Stimulated activated memory B cell treated with anti-CD40 and anti-IgM and Interleukin-4, amounts not matched to agents 10 μg/mL and 1 μg/mL and 100 μg/mL, for 72 hours (primary cell): ENCODE results near the gene CHST8.

ENCODE experiments used
- ATAC-seq: fragments of 150-1000 bp; cut with Tn5 transposase; 2 replicates; pipeline ENCODE4 v1.10.0; 2021
- H3K27ac Mint-ChIP-seq: one replicate; pipeline ENCODE4 v1.8.0; 2022; ENCODE audit warnings: mild to moderate bottlenecking, mixed read lengths
- H3K27me3 Mint-ChIP-seq: one replicate; pipeline ENCODE4 v1.8.0; 2022; ENCODE audit warnings: mixed read lengths
- H3K36me3 Mint-ChIP-seq: one replicate; pipeline ENCODE4 v1.8.0; 2022; ENCODE audit warnings: mixed read lengths
- H3K4me1 Mint-ChIP-seq: one replicate; pipeline ENCODE4 v1.8.0; 2022; ENCODE audit warnings: mixed read lengths
- H3K4me3 Mint-ChIP-seq: one replicate; pipeline ENCODE4 v1.8.0; 2022; ENCODE audit warnings: mild to moderate bottlenecking, moderate library complexity, mixed read lengths
- H3K9me3 Mint-ChIP-seq: one replicate; pipeline ENCODE4 v1.8.0; 2022; ENCODE audit warnings: mixed read lengths

The CHST8 gene

GRCh38 chr19:33717878-33718277, 96.1 kb downstream of the CHST8 start:
- Mint-ChIP-seq H3K36me3 (no peaks in the 10 kb centered on the region), H3K9me3 (peaks cover 23% of the 10 kb centered on the region), H3K4me1 (no peaks in the 10 kb centered on the region), H3K4me3 (no peak overlapping the region), H3K27me3 (peaks cover 13% of the 10 kb centered on the region), H3K27ac (no peak overlapping the region)
- ATAC-seq: no peak

GRCh38 chr19:33718651-33719254, 97.0 kb downstream of the CHST8 start:
- Mint-ChIP-seq H3K27ac (no peak overlapping the region), H3K4me1 (no peaks in the 10 kb centered on the region), H3K36me3 (no peaks in the 10 kb centered on the region), H3K9me3 (peaks cover 26% of the 10 kb centered on the region), H3K4me3 (no peak overlapping the region), H3K27me3 (peaks cover 13% of the 10 kb centered on the region)
- no peak for ATAC-seq

GRCh38 chr19:33719366-33720154, 97.8 kb downstream of the CHST8 start:
- no peak for ATAC-seq
- no peaks in the 10 kb centered on the region for H3K36me3 Mint-ChIP-seq
- no peak overlapping the region for H3K27ac Mint-ChIP-seq
- H3K27me3 Mint-ChIP-seq: peaks cover 15% of the 10 kb centered on the region
- H3K4me1 Mint-ChIP-seq: no peaks in the 10 kb centered on the region
- peaks cover 25% of the 10 kb centered on the region for H3K9me3 Mint-ChIP-seq
- H3K4me3 Mint-ChIP-seq: no peak overlapping the region

- Mint-ChIP-seq H3K27me3 (peaks cover 20% of the 10 kb centered on the region), H3K27ac (no peak overlapping the region), H3K9me3 (peaks cover 19% of the 10 kb centered on the region), H3K4me3 (no peak overlapping the region), H3K36me3 (no peaks in the 10 kb centered on the region), H3K4me1 (no peaks in the 10 kb centered on the region)
- no peak for ATAC-seq
Measured at GRCh38 chr19:33720155-33720493, 98.4 kb downstream of the CHST8 start.

DNA sequence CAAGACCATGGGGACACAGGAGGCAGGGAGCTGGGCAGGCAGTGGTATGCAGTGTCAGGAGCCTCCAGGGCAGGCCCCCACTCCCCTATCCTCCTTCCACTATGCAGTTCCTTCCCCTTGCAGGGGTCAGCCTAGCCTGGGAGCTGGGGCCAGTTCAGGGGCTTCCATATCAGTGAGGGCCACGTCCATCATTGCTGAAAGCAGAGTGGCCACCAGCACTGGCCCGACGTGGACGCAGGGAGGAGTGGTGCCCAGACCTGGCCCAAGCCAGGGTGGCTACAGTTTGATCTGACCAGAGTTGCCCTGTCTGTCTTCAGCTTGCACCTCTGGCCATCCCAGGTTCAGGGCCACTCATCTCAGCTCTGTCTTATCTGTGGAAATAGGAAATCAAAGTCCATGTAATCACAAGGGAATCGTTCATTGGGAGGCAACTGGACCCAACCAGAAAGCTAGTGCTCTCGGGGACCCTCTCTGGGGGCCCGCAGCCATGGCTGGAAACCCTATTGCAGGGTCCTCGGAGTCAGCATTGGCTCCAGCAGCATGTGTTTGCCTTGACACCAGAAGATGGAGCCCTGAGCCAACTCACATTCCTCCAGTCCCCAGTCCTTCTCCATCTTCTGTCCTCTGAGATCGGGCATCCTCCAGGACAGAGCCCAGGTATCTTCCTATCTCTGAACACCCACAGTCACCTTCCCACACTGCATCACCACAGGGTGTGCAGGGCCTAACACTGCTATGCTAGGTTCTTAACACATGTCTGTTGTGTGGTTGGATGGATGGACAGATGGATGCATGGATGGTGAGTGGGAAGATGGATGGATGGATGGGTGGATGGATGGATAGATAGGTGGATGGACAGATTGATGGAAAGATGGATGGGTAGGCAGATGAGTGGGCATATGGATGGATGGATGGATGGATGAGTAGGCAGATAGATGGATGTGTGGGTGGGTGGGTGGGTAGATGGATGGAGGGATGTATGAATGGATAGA, 99.2 kb downstream of the CHST8 start:
- Mint-ChIP-seq H3K27me3 (peaks cover 28% of the 10 kb centered on the region), H3K4me1 (no peaks in the 10 kb centered on the region), H3K9me3 (peaks cover 15% of the 10 kb centered on the region), H3K36me3 (no peaks in the 10 kb centered on the region), H3K27ac (no peak overlapping the region), H3K4me3 (no peak overlapping the region)
- ATAC-seq: no peak

DNA sequence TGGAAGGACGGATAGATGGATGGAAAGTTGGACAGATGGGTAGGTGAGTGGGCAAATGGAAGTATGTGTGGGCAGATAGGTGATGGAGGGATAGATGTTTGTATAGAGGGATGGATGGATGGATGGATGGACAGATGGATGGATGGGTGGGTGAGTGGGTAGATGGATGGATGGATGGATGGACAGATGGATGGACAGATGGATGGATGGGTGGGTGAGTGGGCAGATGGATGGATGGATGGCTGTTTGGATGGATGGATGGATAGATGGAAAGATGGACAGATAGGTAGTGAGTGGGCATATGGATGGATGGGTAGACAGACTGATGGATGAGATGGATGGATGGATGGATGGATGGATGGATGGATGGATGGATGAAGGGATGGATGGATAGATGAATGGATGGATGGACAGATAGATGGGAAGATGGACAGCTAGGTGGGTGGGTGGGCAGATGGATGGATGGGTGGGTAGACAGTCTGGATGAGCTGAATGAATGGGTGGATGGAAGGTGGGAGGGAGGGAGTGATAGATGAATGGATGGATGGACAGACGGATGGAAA, 100.1 kb downstream of the CHST8 start:
- no peaks in the 10 kb centered on the region for H3K36me3 Mint-ChIP-seq
- ATAC-seq: no peak
- no peak overlapping the region for H3K4me3 Mint-ChIP-seq
- peaks cover 13% of the 10 kb centered on the region for H3K9me3 Mint-ChIP-seq
- peaks cover 28% of the 10 kb centered on the region for H3K27me3 Mint-ChIP-seq
- H3K4me1 Mint-ChIP-seq: no peaks in the 10 kb centered on the region
- H3K27ac Mint-ChIP-seq: no peak overlapping the region

GRCh38 chr19:33722456-33723239, 100.9 kb downstream of the CHST8 start:
- H3K36me3 Mint-ChIP-seq: no peaks in the 10 kb centered on the region
- no peak overlapping the region for H3K4me3 Mint-ChIP-seq
- H3K27me3 Mint-ChIP-seq: peaks cover 28% of the 10 kb centered on the region
- no peak overlapping the region for H3K27ac Mint-ChIP-seq
- H3K4me1 Mint-ChIP-seq: no peaks in the 10 kb centered on the region
- peaks cover 13% of the 10 kb centered on the region for H3K9me3 Mint-ChIP-seq
- ATAC-seq: no peak

GRCh38 chr19:33723512-33723911, 101.8 kb downstream of the CHST8 start:
- H3K4me1 Mint-ChIP-seq: no peaks in the 10 kb centered on the region
- H3K27ac Mint-ChIP-seq: no peak overlapping the region
- peaks cover 13% of the 10 kb centered on the region for H3K9me3 Mint-ChIP-seq
- H3K4me3 Mint-ChIP-seq: no peak overlapping the region
- H3K27me3 Mint-ChIP-seq: peaks cover 36% of the 10 kb centered on the region
- ATAC-seq: no peak
- no peaks in the 10 kb centered on the region for H3K36me3 Mint-ChIP-seq

DNA sequence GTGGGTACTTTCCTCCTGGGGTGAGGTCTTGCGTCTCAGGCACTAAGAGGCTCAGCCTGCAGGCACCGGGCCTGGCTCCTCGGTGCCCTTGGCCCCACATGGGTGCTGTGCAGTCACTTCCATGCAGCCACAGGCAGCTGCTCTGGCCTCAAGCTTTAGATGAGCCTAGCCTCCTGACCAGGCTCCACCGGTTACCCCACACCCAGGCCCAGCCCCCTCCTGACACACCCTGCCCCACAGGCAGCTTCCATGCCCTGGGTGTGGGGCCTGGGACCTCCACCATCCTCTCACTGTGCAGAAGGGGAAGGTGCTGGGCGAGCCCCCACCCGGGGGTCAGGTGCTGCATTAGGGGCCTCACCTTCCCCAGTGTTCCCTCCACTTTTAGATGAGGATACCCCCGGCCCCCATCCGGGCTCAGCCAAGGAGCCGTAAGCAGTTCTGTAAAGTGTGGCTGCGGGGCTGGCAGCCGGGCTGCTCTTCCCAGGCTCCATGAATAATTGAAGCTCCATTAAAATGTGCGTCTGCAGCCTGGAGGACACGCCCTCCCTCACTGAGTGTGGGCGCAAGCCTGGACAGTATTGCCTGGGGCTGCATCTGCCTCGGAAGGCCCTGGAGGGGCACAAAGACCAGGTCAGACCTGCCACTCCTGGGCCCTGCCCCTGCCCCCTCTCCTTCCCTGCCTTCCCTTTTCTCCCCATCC, 102.4 kb downstream of the CHST8 start:
- Mint-ChIP-seq H3K27me3 (peaks cover 42% of the 10 kb centered on the region), H3K4me1 (no peaks in the 10 kb centered on the region)

DNA sequence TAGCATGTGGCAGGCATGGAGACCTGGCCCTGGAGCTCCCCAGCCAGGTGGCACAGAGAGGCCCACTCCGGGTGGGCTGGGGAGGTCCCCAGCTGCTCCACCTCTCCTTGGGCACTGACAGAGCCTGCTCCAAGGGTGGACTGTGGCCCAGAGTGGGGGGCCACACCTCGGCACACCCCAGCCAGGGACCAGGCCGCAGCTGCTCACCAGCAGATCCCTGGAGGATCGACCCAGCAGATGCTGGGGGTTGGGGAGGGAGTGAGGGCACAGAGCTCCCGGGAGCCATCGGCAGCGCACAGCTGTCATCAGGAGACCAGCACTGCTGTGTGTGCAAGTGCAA, 102.9 kb downstream of the CHST8 start:
- peaks cover 46% of the 10 kb centered on the region for H3K27me3 Mint-ChIP-seq

More for the DNA sequence above, 102.4 kb downstream of the CHST8 start:
- peaks cover 13% of the 10 kb centered on the region for H3K9me3 Mint-ChIP-seq
- no peak overlapping the region for H3K4me3 Mint-ChIP-seq
- ATAC-seq: no peak
- H3K36me3 Mint-ChIP-seq: no peaks in the 10 kb centered on the region
- no peak overlapping the region for H3K27ac Mint-ChIP-seq

GRCh38 chr19:33725567-33725966, 103.8 kb downstream of the CHST8 start:
- ATAC-seq: no peak
- H3K4me1 Mint-ChIP-seq: no peaks in the 10 kb centered on the region
- H3K4me3 Mint-ChIP-seq: no peak overlapping the region
- peaks cover 46% of the 10 kb centered on the region for H3K27me3 Mint-ChIP-seq
- no peak overlapping the region for H3K27ac Mint-ChIP-seq
- peaks cover 18% of the 10 kb centered on the region for H3K9me3 Mint-ChIP-seq
- H3K36me3 Mint-ChIP-seq: no peaks in the 10 kb centered on the region

More for the DNA sequence above, 102.9 kb downstream of the CHST8 start:
- ATAC-seq: no peak
- H3K4me1 Mint-ChIP-seq: no peaks in the 10 kb centered on the region
- H3K9me3 Mint-ChIP-seq: peaks cover 17% of the 10 kb centered on the region
- no peaks in the 10 kb centered on the region for H3K36me3 Mint-ChIP-seq
- no peak overlapping the region for H3K27ac Mint-ChIP-seq
- no peak overlapping the region for H3K4me3 Mint-ChIP-seq

GRCh38 chr19:33726756-33727155, 105.0 kb downstream of the CHST8 start:
- Mint-ChIP-seq H3K27me3 (peaks cover 35% of the 10 kb centered on the region), H3K4me1 (no peaks in the 10 kb centered on the region), H3K4me3 (no peak overlapping the region), H3K27ac (no peak overlapping the region), H3K36me3 (no peaks in the 10 kb centered on the region), H3K9me3 (peaks cover 12% of the 10 kb centered on the region)
- no peak for ATAC-seq

GRCh38 chr19:33727331-33727998, 105.7 kb downstream of the CHST8 start:
- Mint-ChIP-seq H3K4me1 (no peaks in the 10 kb centered on the region), H3K36me3 (no peaks in the 10 kb centered on the region)

DNA sequence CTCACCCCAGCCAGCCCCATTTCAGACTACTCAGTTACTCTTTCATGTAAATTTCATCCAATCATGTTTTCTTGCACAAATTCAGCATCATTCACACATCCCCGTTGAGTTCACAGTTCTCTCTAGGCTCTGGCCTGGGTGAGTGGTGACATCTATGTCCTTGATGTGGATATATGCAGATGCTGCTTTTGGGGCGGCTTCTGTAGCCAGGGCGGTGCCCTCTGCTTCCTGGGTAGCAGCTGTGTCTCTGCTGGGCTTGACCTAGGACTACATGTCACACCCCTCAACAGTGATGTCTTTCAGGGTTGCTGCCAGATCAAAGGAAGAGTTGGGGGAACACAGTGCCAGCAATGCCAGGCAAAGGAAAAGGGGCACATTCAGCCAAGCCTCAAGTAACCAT, 106.4 kb downstream of the CHST8 start:
- Mint-ChIP-seq H3K27ac (no peak overlapping the region), H3K4me1 (no peaks in the 10 kb centered on the region), H3K9me3 (peaks cover 4% of the 10 kb centered on the region), H3K4me3 (no peak overlapping the region), H3K27me3 (peaks cover 33% of the 10 kb centered on the region), H3K36me3 (no peaks in the 10 kb centered on the region)
- no peak for ATAC-seq

More at GRCh38 chr19:33727331-33727998, 105.7 kb downstream of the CHST8 start:
- Mint-ChIP-seq H3K27ac (no peak overlapping the region), H3K4me3 (no peak overlapping the region), H3K9me3 (peaks cover 7% of the 10 kb centered on the region), H3K27me3 (peaks cover 33% of the 10 kb centered on the region)
- no peak for ATAC-seq
